RWPE2 (cell line): ENCODE results near the gene PTPRN2.

ENCODE experiments used
- ATAC-seq: fragments of 200-7000 bp; cut with Tn5 transposase; 3 replicates; pipeline ENCODE4 v1.9.1; 2021; ENCODE audit warnings: low read depth
- DNase-seq: peaks from one replicate; pipeline ENCODE4 v3.0.0-alpha.2; 2020; ENCODE audit warnings: low spot score
- H3K27ac ChIP-seq: fragments of 450-650 bp; 2 replicates; pipeline ENCODE4 v1.5.1; 2017; ENCODE audit warnings: mild to moderate bottlenecking; ENCODE audit not compliant: poor library complexity, severe bottlenecking
- H3K27me3 ChIP-seq: fragments of 250-450 bp; sonication (Bioruptor Pico); 2 replicates; pipeline ENCODE4 v1.5.1; 2021; ENCODE audit warnings: mild to moderate bottlenecking, moderate library complexity; ENCODE audit not compliant: insufficient read depth, poor library complexity, severe bottlenecking
- H3K36me3 ChIP-seq: fragments of 250-450 bp; sonication (Bioruptor Pico); 2 replicates; pipeline ENCODE4 v1.5.1; 2020; ENCODE audit warnings: low read depth, mild to moderate bottlenecking, moderate library complexity
- H3K4me1 ChIP-seq: fragments of 250-450 bp; sonication (Bioruptor Pico); 2 replicates; pipeline ENCODE4 v1.5.1; 2021; ENCODE audit warnings: mild to moderate bottlenecking, moderate library complexity; ENCODE audit not compliant: insufficient read depth, poor library complexity, severe bottlenecking
- H3K4me3 ChIP-seq: fragments of 250-450 bp; sonication (Bioruptor Pico); 2 replicates; pipeline ENCODE4 v1.5.1; 2021; ENCODE audit warnings: mild to moderate bottlenecking, moderate library complexity; ENCODE audit not compliant: severe bottlenecking
- H3K9me3 ChIP-seq: fragments of 250-450 bp; sonication (Bioruptor Pico); 2 replicates; pipeline ENCODE4 v1.5.1; 2021; ENCODE audit warnings: mild to moderate bottlenecking, moderate library complexity; ENCODE audit not compliant: severe bottlenecking
- CTCF ChIP-seq: fragments of 450-650 bp; IDR thresholded peaks from one replicate; pipeline ENCODE4 v1.5.1; 2017; ENCODE audit warnings: mild to moderate bottlenecking, moderate library complexity; ENCODE audit not compliant: poor library complexity, severe bottlenecking

The PTPRN2 gene

GRCh38 chr7:158002486-158003080, 585.0 kb downstream of the PTPRN2 start:
- Histone ChIP-seq H3K27me3 (no peaks in the 10 kb centered on the region), H3K36me3 (no peaks in the 10 kb centered on the region), H3K4me3 (no peak overlapping the region), H3K9me3 (no peaks in the 10 kb centered on the region), H3K4me1 (no peaks in the 10 kb centered on the region), H3K27ac (no peak overlapping the region)
- ATAC-seq, result no peak
- no peak for TF ChIP-seq CTCF
- no peak for DNase-seq

DNA sequence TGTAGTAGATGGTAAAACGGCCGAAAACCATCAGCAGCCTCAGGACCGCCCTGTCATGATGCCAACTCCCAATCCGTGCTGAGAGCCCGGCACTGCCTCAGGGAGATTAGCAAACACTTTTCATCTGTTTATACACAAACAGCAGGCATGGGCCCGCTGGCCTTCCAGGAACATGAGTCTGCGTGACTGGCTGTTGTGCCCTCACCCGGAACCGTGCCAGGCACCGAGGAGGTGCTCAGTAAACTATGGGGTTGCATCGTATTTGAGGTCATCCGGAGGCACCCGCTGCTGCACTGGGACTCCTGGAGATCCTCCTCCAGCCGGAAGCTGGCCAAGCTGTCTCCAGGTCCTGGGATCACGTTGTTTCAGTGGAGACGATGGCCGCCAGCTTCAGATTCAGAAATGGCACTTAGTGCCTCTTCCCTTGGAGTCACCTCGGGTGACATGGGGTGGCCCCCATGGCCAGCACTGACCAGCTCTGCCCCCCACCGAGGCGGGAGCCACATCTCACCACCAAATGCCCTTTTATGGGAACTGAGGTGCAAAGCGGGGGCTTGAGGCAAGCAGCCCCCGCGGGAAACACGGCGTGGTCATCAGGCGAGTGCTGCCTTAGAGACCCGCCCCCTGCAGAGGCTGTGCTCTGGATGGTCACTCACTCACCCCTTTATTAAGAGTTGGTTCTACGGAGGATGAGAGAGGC, 585.9 kb downstream of the PTPRN2 start:
- peak; percentile 70 for ATAC-seq
- no peak overlapping the region for H3K27ac ChIP-seq

GRCh38 chr7:158001003-158001402, 586.6 kb downstream of the PTPRN2 start:
- Histone ChIP-seq H3K9me3 (no peaks in the 10 kb centered on the region), H3K4me3 (no peak overlapping the region), H3K36me3 (no peaks in the 10 kb centered on the region), H3K27ac (no peak overlapping the region), H3K27me3 (no peaks in the 10 kb centered on the region), H3K4me1 (no peaks in the 10 kb centered on the region)
- ATAC-seq (no peak), DNase-seq (peak; percentile 20)
- no peak for TF ChIP-seq CTCF

More for the DNA sequence above, 585.9 kb downstream of the PTPRN2 start:
- no peak for DNase-seq
- Histone ChIP-seq H3K4me1 (no peaks in the 10 kb centered on the region), H3K4me3 (no peak overlapping the region), H3K9me3 (no peaks in the 10 kb centered on the region), H3K27me3 (no peaks in the 10 kb centered on the region), H3K36me3 (no peaks in the 10 kb centered on the region)
- no peak for TF ChIP-seq CTCF

DNA sequence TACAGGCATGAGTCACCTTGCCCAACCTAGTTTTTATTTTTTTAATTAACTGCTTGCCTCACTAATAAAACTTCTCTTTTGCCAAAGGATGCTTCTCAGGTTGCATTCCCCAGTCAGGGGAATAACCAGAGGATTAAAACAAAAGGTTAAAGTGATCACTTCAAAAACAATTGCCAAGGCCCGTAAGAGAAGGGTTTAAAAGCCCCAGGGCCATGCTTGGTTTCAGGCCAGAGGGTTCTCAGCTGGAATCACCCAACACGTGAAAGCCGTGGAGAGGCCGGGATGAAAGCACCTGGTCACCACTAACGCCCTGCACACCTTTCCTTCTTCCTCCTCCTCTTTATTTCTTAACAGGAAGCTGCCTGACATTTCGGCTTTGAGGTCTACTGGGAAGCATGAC, 587.5 kb downstream of the PTPRN2 start:
- Histone ChIP-seq H3K27ac (no peak overlapping the region), H3K27me3 (no peaks in the 10 kb centered on the region), H3K9me3 (no peaks in the 10 kb centered on the region), H3K4me3 (no peak overlapping the region), H3K36me3 (no peaks in the 10 kb centered on the region), H3K4me1 (no peaks in the 10 kb centered on the region)
- no peak for TF ChIP-seq CTCF
- no peak for DNase-seq
- ATAC-seq, result peak; percentile 50; the same call in 2 of the 3 replicates
